B cell (primary cell): Measurements from ENCODE around the gene C10orf105.

Source experiments
- CTCF ChIP-seq: fragments of 200-600 bp; IDR thresholded peaks from one replicate; pipeline ENCODE4 v1.8.0; 2022; ENCODE audit warnings: antibody characterized with exemption, mild to moderate bottlenecking
- EZH2 ChIP-seq: IDR thresholded peaks from 2 replicates; pipeline ENCODE4 v1.6.1; 2012; ENCODE audit warnings: borderline replicate concordance, low read depth, mild to moderate bottlenecking, moderate library complexity, low read length; ENCODE audit not compliant: insufficient read depth, poor library complexity, severe bottlenecking

GRCh38 chr10:71765176-71765904, 45.8 kb upstream of the C10orf105 start:
- no peak for TF ChIP-seq EZH2
- no peak for TF ChIP-seq CTCF
